GM19240 (cell line): ENCODE data around the gene LYRM7.
"Not testable (repeated sequence)": the region's sequence is repeated elsewhere in the genome, so short reads cannot be mapped to it uniquely, and the experiment has no call there.

Source experiments
- DNase-seq: peaks from one replicate; pipeline ENCODE4 v3.0.0; 2011; ENCODE audit warnings: low spot score; ENCODE audit not compliant: insufficient read length

LYRM7 gene

DNA sequence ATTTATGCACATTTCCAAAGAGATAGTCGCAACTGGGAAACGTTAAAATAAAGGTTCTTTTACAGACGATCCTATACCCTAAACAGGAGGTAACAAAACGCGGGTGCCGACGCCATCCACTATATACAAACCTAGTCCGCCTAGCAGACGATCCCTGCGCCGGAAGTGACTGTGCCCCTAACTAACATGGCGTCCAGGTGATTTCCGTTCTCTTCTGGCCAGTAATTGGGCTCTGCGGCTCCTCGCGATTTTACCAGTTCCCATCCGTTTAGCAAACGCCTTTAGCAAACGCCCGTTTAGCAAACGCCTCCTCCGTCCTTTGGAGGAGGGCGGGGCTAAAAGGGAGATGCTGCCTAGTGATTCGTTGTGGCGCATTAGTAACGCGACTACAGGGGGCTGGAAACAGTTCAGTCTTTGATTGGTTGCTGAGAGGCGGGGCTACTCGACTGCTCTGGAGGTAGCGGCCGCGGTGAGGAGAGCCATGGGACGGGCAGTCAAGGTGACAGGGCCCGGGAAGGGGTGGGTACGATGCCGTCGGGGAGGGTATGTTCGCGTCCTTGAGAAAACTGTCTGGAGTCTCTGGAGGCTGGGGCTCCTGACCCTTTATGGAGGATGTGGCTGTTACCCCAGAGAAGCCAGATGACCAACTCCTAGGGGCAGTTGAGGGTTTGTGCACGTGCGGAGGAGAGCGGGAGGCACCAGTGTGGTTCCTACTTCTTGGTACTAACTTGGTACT lies at the start of gene LYRM7:
TSS of gene LYRM7 (plus strand) at position 405 of the 736 bp plus-strand sequence. CDS start at position 482, 77 bp downstream.
- DNase-seq: peak; percentile 75

- not testable (repeated sequence) for DNase-seq
These were observed 43.5 kb upstream of the LYRM7 start for GRCh38 chr5:131127244-131127643.

- no peak for DNase-seq
These were observed 41.4 kb upstream of the LYRM7 start for GRCh38 chr5:131129306-131129705.

DNA sequence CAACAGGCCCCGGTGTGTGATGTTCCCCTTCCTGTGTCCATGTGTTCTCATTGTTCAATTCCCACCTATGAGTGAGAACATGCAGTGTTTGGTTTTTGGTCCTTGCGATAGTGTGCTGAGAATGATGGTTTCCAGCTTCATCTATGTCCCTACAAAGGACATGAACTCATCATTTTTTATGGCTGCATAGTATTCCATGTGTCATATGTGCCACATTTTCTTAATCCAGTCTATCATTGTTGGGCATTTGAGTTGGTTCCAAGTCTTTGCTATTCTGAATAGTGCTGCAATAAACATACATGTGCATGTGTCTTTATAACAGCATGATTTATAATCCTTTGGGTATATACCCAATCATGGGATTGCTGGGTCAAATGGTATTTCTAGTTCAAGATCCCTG lies 37.7 kb upstream of the LYRM7 start:
- not testable (repeated sequence) for DNase-seq

GRCh38 chr5:131138406-131138805 lies 32.3 kb upstream of the LYRM7 start:
- DNase-seq: not testable (repeated sequence)

GRCh38 chr5:131139321-131139720 lies 31.4 kb upstream of the LYRM7 start:
- no peak for DNase-seq

DNA sequence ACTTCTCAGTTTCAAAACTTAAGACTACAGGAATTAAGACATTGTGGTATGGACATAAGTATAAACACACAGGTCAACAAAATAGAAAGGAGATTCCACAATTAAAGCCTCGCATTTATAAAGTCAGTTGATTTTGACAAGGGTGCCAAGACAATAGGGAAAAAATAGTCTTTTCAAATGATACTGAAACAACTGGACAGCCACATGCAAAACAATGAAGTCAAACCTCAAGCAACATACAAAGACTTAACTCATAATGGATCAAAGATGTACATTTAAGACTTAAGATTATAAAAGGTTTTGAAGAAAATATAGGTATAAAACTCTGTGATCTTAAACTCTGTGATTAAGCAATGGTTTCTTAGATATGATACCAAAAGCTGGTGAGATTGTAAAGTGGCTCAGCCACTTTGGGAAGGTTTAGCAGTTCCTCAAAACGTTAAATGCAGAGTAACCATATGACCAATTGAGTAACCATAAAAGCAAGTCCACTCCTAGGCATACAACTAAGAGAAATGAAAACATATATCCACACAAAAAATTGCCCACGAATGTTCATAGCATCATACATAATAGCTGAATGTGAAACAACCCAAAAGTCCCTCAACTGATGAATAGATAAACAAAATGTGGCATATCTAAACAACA lies 27.6 kb upstream of the LYRM7 start:
- DNase-seq: no peak

DNA sequence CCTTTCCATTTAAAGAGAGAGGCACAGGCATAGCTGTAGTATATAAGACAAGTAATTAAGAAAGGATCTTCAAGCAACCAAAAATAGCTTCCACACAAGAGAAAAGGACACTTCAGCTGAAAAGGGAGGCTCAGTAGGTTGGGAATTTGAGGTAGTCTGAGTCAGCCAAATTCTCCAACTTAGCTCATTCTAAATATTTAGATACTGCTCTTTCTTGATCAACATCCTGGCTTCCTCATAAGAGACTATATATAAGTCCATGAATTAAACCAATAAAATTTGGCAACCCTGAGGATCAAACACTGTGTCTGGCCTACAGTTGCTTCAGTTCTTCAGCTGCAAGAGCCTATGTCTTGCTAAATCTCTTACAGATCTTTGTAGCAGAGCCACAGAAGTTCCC lies 23.5 kb upstream of the LYRM7 start:
- no peak for DNase-seq

- no peak for DNase-seq
These were observed 21.9 kb upstream of the LYRM7 start for GRCh38 chr5:131148835-131149234.

DNA sequence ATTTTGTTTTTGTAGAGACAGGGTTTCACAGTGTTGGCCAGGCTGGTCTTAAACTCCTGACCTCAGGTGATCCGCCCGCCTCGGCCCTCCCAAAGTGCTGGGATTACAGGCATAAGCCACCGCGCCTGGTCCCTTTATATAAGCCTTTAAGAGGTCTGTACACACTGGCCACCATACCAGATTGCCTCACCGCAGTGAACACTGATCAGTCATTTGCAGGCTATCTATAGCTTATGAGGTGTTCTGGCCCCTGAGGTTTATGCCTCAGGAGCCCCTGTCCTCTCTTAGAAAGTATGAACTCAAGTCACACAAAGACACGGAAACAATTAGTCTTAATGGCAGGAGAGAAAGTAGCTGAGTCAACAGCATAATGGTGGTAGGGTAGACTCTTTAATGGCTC lies 20.3 kb upstream of the LYRM7 start:
- no peak for DNase-seq

DNA sequence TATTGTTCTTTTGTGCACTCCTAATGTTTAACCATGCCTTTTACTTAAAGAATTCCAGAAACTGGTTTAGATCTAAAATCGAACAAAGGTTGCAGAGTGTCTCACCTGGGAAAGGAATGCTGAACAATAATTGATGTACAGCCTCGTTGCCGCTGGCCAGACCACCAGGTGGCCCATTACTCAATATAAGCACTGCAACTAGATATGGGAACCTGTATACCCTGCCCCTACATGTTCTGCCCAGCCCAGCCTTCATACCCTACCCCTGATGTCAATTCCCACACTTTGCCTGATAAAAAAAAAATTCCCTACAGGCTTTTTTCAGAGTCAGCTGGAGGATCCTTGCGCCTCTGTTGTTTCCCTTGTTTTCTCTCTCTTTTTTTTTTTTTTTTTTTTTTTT lies 19.5 kb upstream of the LYRM7 start:
- no peak for DNase-seq

DNA sequence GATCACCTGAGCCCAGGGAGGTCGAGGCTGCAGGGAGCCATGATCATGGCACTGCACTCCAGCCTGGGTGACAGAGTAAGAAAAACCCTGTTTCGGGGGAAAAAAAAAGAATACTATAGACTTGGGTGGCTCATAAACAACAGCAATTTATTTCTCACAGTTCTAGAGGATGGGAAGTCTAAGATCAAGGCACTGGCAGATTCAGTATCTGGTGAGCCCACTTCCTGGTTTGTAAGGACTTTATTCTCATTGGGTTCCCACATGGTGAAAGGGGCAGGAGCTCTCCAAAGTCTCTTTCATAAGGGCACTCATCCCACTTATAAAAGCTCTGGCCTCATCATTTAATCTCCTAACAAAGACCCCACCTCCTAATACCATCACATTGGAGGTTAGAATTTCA lies 14.4 kb upstream of the LYRM7 start:
- DNase-seq: no peak

- DNase-seq: no peak
These were observed 13.8 kb upstream of the LYRM7 start for GRCh38 chr5:131156957-131157356.

- DNase-seq: no peak
These were observed 10.6 kb upstream of the LYRM7 start for GRCh38 chr5:131160134-131160533.

GRCh38 chr5:131163276-131164119 lies 7.2 kb upstream of the LYRM7 start:
- DNase-seq: no peak

DNA sequence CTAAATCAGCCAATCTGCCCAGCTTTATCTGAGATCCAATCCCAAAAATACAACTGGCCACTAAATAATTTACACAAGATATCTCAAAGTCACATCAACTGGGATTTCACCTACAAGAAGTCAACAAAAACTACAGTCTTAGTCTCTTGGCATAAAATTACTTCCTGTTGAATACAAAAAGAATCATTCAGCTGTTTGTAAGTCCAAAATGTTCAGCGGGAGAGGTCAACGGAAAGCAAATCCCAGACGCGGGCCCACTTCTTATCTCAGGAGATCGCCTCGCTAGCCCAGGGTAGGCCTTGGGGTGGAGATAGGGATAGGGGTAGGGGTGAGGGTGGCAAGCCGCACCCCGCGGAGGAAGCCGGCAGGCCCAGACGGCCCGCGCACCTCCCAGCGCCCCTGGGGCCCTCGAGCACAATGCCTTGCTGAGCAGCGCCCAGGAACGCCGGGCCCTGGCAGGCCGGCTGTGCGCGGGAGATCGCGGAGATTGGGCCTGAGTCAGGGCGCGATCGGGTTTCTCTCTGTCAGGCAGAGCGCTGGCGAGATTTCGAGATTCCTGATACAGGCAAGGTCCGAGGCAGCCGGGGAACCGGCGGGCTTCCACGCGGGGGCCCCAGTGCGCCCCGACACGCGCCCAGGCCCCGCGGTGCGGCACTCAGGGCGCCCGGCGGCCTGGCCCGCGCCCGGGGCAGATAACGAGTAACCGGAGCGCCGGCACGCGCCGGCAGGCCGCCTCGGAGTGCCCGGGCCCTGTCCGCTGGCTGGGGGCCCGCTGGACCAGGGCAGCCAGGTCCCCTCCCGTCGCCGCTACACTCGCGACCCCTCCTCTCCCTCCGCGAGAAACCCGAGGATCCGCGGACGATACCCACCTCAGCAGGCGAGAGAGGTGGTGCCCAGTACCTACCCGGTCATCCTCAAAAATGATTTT lies 6.3 kb upstream of the LYRM7 start:
- DNase-seq: peak; percentile 26

DNA sequence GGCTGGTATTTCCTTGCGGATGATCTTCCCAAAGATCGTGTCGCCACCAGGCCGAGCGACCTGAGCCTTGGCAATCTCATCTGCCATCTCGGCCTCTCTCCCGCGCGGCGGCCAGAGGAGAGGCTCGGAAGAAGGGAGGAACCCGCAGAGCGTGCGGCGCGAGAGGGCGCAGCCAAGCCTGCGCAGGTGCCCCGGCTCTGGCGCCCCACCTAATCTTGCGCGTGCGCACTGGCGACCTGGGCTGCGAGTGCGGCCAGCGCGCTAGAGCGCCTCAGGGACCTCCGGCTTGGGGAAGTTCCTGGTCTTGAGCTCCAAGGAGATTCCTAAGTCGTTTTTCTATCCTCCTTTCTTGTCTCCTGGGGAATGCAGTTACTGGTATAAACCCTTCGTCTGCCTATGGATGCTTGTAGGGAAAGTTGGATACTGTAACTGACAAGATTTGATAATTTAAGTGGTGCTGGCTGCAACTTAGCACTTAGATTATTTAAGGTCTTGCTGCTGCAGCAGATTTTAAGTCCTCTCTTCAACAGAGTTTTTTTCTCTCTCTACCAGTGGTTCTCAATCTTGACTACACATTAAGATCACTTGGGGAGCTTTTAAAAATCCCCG lies 5.5 kb upstream of the LYRM7 start, which contains the start of gene HINT1:
TSS of gene HINT1 (minus strand) at position 138 of the 609 bp plus-strand sequence. CDS start at position 87, 51 bp downstream.
- DNase-seq: peak; percentile 83

DNA sequence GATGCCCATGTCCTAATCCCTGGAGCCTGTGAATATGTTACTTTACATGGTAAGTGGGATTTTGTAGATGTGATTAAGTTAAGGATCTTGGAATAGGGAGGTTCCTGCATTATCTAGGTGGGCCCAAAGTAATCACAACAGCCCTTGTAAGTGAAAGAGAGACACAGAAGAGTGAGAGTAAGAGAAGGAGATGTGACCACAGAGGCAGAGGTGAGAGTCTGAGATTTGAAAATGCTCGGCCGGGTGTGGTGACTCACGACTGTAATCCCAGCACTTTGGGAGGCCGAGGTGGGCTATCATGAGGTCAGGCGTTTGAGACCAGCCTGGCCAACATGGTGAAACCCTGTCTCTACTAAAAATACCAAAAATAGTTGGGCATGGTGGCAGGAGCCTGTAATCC lies 3.1 kb upstream of the LYRM7 start:
- DNase-seq: no peak

- no peak for DNase-seq
These were observed 769 bp upstream of the LYRM7 start for GRCh38 chr5:131169810-131170539.
